Measurements from ENCODE around the gene CCS. TPM values are rescaled to one million over a fixed set of nuclear protein-coding genes. Genes with fewer than 3 reads are reported as not detected.
"Not testable (repeated sequence)": the region's sequence is repeated elsewhere in the genome, so short reads cannot be mapped to it uniquely, and the experiment has no call there.

The CCS gene
- total RNA-seq, 1 donor from 2014 or later: 40.5 TPM

DNA sequence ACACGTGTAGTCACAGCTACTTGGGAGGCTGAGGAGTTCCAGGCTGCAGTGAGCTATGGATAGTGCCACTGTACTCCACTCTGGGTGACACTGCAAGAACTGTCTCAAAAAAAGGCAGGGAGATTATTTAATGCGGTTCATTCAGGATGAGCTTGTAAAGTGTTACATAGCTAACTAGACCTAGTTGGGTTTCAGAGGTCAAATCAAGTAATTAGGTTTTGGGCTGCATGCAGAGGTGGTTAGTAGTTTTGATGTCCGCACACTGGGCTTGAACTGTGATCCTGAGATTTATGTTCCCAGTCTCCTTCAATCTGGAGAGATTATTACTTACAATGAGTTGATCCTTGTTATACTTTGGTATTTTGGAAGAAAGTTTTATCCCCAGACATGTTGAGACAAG lies 43.4 kb downstream of the CCS start:
- Histone ChIP-seq H3K36me3 (peaks cover 34% of the 10 kb centered on the region), H3K27me3 (ENCODE audit: low read depth) (no peaks in the 10 kb centered on the region), H3K4me1 (peaks cover 32% of the 10 kb centered on the region), H3K27ac (no peak overlapping the region), H3K4me3 (no peak overlapping the region), H3K9me3 (no peaks in the 10 kb centered on the region)
- intact Hi-C loops (cut with DNase I): no loop called here
- TF ChIP-seq, protein P1, sequence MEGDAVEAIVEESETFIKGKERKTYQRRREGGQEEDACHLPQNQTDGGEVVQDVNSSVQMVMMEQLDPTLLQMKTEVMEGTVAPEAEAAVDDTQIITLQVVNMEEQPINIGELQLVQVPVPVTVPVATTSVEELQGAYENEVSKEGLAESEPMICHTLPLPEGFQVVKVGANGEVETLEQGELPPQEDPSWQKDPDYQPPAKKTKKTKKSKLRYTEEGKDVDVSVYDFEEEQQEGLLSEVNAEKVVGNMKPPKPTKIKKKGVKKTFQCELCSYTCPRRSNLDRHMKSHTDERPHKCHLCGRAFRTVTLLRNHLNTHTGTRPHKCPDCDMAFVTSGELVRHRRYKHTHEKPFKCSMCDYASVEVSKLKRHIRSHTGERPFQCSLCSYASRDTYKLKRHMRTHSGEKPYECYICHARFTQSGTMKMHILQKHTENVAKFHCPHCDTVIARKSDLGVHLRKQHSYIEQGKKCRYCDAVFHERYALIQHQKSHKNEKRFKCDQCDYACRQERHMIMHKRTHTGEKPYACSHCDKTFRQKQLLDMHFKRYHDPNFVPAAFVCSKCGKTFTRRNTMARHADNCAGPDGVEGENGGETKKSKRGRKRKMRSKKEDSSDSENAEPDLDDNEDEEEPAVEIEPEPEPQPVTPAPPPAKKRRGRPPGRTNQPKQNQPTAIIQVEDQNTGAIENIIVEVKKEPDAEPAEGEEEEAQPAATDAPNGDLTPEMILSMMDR (IDR thresholded peaks at IDR 0.05): no peak
- ATAC-seq (no peak), DNase-seq (no peak)

DNA sequence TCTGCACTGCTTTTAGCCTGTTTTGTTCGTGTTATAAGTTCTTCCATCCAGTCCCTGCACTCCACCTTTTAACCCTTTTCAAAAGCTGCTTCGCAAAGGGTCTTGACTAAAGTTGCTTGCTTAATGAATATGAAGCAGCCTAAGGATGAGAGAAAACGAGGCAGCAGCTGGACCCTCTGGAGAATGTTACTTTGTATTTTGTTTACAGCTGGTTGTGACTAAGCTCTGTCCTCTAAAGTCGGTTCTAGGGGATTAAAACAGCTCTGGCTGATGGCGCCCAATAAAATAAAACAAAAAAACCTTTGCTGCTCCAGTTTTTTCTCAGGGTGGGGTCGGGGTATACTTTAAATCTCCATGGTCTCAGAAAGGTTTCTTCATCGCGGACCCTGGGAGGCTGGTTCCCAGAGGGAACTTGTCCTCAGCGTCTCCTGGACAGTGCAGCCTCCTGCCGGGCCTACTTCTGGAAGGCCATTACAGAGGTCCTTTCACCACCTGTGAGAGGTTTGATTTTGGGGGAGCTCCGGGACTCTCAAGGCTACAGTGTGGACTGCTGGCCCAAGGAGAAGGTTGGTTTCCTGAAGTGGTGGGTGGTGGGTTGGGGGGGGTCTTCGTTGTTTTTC lies 44.7 kb downstream of the CCS start:
- DNase-seq (no peak), ATAC-seq (peak in 1 of 2 donors; percentile 3)
- peak overlapping the region; percentile 71 for H3K4me3 ChIP-seq
- H3K27ac ChIP-seq: peak overlapping the region; percentile 55
- peaks cover 39% of the 10 kb centered on the region for H3K36me3 ChIP-seq
- peaks cover 44% of the 10 kb centered on the region for H3K4me1 ChIP-seq
- no peaks in the 10 kb centered on the region for H3K9me3 ChIP-seq
- intact Hi-C loops (cut with DNase I): no loop called here
- TF ChIP-seq, protein P1 (IDR thresholded peaks at IDR 0.05): no peak
- no peaks in the 10 kb centered on the region for H3K27me3 ChIP-seq (ENCODE audit: low read depth)

DNA sequence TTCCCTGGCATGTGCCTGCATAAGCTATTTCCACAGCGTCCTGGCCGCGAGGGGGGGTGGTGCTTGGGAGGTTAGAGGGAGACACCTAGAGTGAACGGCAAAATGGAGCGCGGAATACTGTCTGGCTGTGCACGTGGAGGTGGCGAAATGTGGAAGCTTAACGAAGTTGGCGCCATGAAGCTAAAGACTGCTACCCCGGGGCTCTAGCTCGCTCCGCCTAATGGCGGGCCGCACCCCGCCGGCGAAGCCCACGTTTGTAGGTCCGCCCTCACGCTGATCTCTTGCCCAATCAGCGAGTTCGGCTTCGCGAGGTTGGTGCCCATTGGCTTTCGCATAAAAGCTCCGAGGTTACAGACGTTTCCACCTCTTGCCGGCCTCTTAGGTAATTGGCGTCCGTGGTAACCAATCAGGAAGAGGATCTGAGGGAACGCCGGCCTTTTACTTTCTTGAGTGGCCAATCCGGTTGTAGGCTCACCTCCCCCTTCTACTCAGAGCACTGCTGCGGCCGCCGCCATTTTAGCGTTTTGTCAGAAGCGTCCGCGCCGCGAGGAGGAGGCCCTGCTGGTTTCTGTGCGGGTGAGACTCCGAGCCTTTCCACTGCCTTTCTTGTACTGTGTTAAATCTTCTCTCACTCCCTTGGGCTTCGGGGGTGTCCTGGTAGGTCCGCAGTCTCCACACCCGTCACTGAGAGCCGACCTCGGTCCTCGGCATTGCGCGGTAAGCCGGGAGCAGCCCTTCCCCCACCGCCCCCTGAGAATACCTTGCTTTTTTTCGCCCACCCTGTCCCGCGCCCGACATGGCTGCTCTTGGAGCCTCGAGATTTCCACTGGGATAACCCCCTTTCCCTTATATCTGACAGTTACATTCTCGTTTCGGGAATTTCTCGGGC lies 45.4 kb downstream of the CCS start, which contains the start of gene RBM4:
Gene RBM4 (plus strand): TSS at position 527 of the 889 bp plus-strand sequence. CDS start 1,009 bp downstream, outside the sequence.
- Histone ChIP-seq H3K27me3 (ENCODE audit: low read depth) (no peaks in the 10 kb centered on the region), H3K4me1 (peaks cover 52% of the 10 kb centered on the region), H3K27ac (peak within 1 kb of the TSS; percentile 86), H3K4me3 (peak within 1 kb of the TSS; percentile 71), H3K36me3 (peaks cover 40% of the 10 kb centered on the region), H3K9me3 (no peaks in the 10 kb centered on the region)
- ATAC-seq (peak; percentile 99), DNase-seq (peak; percentile 97)
- intact Hi-C loops (cut with DNase I): no loop called here
- TF ChIP-seq, protein P1 (IDR thresholded peaks at IDR 0.05): no peak

DNA sequence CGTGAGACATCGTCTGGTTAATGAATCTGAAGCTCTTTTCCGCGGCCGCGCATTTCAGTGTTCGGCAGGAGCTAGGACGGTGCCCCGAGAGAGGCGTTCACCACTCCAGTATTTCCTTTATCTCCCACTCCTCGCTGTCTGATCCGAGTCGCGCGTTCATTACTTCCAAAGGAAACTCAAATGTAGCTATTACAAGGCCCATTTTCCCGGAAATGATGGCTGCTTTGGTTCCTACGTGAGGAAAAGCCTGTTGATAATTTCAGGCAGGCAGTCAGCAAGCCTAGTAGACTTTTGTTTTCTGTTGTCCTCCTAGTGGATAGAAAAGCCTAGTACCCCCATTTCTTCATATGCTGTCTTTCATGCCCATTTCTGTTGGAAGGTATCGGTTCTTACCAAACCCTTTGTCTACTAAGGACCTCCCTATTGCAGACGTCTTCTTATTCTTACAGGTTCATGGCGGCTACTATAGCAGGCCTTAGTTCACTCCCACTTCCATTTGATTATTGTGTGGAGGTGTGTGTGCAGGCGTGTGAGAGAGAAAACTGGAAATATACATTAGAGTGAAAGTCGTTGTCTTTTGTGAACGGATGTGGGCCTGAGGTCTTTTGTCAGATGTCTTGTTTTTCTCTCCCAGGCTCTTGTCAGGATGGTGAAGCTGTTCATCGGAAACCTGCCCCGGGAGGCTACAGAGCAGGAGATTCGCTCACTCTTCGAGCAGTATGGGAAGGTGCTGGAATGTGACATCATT lies 46.3 kb downstream of the CCS start:
- H3K36me3 ChIP-seq: peaks cover 46% of the 10 kb centered on the region
- ATAC-seq: peak in 1 of 2 donors; percentile 15
- H3K9me3 ChIP-seq: no peaks in the 10 kb centered on the region
- H3K4me1 ChIP-seq: peaks cover 60% of the 10 kb centered on the region
- peak overlapping the region; percentile 71 for H3K4me3 ChIP-seq
- TF ChIP-seq, protein P1 (IDR thresholded peaks at IDR 0.05): no peak
- intact Hi-C loops (cut with DNase I): no loop called here
- peak overlapping the region; percentile 86 for H3K27ac ChIP-seq
- no peak for DNase-seq
- no peaks in the 10 kb centered on the region for H3K27me3 ChIP-seq (ENCODE audit: low read depth)

DNA sequence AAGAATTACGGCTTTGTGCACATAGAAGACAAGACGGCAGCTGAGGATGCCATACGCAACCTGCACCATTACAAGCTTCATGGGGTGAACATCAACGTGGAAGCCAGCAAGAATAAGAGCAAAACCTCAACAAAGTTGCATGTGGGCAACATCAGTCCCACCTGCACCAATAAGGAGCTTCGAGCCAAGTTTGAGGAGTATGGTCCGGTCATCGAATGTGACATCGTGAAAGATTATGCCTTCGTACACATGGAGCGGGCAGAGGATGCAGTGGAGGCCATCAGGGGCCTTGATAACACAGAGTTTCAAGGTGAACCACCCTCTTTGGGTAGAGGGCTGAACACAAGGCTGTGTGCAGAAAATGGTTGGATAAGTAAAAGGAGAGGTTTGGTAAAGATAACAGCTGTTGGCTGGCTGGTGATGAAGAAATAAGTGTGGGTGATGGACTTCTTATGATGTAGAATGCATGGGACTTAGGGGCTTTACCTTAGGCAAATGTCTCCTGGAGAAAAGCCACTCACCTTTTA lies 46.9 kb downstream of the CCS start:
- H3K27me3 ChIP-seq (ENCODE audit: low read depth); H3K27ac ChIP-seq; ATAC-seq; intact Hi-C loops (cut with DNase I); H3K9me3 ChIP-seq; DNase-seq: not testable (repeated sequence)
- peaks cover 52% of the 10 kb centered on the region for H3K36me3 ChIP-seq
- H3K4me1 ChIP-seq: peaks cover 66% of the 10 kb centered on the region
- peak overlapping the region; percentile 71 for H3K4me3 ChIP-seq
